ENCODE data around the gene ARF4.
"Not testable (repeated sequence)": the region's sequence is repeated elsewhere in the genome, so short reads cannot be mapped to it uniquely, and the experiment has no call there.

ARF4 gene

DNA sequence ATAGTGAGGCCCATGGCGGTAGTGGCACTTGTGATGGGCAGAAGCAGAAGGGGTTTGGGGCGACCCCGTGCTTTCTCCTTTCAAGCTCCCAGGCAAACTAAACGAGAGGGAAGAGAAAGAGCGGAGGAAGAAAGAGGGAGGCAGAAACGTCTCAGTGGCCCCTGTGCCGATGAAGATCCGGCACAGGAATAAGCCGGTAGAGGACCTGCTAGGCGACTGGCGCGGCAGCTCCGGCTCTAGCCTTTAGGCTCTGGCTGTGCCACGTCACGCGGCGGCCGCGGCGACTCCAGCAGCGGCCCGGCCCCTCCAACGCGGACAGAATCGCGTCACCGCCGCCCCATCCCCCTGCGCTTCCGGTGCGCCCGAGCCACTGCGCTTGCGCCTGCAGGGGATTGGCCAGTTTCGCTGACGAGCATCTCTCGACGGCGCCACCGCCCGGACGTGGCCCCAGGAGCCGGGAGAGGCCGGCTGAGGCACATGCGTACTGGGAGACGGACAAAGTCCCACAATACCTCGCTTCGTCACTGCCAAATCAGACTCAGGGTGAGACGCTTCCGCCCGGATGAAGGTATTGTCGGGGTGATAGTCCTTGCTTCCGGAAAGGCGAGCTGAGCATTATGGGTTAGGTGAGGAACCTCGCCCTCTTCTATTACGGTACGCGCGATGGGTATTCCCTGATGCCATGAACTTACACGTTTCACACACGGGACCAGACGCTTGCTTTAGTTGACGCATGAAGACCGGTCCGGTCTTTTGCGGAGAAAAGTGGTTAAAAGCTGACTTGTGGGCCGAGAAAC lies at the start of gene ARF4:
TSS of gene ARF4 (minus strand) at position 218 of the 797 bp plus-strand sequence. CDS start at position 14, 204 bp downstream.
- DNase-seq = peak; percentile 96

DNA sequence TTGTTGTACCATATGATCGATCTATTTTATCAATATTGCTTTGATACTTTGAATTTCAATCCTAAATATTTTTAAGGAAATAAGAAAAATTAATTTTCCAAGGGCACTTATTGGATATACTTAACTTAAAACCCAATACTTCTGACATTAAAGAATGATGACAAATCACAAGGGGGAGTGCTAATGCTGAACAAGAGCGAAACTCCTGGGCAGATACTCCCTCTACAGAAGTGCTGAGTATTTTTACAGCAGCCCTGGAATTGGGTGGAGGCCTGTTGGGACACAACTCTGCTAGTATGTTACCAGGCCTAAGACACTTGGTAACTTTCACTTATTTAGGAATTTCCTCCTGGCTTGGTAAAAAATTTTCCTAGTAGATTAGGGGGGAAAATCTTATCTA lies 49.6 kb upstream of the ARF4 start:
- no peak for DNase-seq

DNA sequence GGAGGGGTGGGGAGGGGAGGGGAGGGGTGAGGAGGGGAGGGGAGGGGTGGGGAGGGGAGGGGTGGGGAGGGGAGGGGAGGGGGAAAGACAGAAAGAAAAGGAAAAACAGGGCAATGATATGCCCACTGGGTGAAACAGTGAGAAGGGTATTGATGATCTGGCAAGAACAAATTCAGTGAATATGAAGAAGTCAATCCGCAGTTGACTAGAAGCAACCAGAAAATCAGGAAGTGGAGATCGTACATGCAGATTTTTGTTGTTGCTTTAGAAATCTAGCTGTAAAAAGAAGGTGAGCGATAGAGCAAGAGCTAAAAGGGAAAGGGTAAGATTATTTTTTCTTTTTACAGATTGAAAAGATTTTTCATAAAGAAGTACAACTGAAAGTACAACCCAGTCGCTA lies 47.6 kb upstream of the ARF4 start:
- no peak for DNase-seq

DNA sequence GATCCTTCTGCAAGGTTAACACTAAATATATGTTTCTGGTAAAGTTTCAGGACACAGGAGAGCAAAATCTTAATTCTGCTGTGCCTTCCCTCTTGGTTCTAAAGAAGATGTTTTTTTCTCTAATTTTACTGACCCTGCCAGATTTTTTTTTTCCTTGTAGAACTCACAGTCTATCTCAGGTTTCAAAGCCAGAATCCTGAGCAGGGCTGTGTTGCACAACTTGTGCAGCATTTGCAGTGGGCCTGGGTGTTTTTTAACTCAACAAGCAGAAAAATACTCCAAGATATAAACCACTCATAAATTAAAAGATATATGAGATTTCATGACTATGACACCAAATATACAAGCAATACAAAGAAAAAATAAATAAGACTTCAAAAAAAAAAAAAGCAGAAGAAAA lies 40.2 kb upstream of the ARF4 start:
- DNase-seq = no peak

DNA sequence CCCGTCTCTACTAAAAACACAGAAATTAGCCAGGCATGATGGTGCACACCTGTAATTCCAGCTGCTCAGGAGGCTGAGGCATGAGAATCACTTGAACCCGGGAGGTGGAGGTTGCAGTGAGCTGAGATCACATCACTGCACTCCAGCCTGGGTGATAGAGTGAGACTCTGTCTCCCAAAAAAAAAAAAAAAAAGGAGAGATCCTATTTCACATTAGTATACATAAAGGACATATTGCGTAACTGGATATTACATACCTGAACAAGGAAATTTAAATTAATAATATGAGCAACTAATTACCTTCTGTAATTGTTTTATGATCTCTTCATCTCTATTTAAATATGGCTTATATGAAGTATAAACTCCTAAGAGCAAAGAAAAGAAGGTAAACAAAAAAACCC lies 37.1 kb upstream of the ARF4 start:
- DNase-seq = not testable (repeated sequence)

DNA sequence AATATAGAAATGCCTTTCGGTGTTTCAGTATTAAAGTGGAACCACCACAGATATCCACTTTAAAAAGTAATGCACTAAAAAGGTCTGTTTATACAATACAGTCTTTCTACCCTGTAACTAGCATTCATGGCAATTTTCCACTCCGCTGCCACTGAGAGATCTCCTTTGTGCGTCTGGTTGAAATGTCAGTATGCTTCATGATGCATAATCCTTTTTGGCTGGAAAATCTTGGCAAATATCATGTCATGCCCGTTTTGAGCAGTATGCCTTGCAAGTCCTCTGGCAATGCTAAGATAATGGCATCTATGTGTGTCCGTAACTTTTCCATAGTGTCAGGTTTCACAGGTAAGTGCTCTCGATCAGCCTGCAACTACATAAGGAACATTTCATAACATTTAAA lies 30.8 kb upstream of the ARF4 start:
- DNase-seq = no peak

DNA sequence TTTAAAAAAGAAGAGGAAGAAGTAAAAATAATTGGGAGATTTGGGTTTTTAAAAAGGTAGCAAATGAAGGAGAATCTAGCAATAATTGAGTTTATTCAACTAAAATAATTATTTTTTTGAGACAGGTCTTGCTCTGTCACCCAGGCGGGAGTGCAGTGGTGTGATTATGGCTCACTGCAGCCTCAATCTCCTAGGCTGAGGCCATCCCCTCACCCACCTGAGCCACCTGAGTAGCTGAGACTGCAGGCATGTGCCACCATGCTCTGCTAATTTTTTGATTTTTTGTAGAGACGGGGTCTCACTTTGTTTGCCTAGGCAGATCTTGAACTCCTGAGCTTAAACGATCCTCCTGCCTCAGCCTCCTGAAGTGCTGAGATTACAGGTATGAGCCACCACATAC lies 27.7 kb upstream of the ARF4 start:
- DNase-seq = no peak

DNA sequence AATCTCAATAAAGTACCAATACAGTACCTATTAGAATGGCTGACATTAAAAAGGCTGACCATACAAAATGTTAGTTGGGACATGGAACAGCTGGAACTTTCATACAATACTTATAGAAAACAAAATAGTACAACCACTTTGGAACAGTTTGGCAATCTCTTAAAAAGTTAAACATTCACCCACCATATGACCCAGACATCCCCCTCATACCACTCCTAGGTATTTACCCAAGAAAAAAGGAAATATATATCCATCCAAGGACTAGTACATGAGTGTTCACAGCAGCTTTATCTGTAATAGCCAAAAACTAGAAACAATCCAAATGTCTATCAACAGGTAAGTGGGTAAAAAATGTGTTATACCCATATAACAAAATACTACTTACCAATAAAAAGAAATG lies 25.2 kb upstream of the ARF4 start:
- DNase-seq = no peak

DNA sequence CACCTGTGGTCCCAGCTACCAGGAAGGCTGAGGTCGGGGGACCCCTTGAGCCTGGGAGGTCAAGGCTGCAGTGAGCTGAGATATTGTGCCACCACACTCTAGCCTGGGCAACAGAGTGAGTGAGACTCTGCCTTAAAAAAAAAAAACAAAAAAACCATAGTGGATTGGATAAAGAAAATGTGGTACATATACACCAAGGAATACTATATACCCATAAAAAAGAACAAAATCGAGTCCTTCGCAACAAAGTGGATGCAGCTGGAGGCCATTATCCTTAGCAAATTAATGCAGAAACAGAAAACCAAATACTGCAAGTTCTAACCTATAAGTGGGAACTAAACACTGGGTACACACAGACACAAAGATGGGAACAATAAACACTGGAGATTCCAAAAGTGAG lies 20.6 kb upstream of the ARF4 start:
- DNase-seq = no peak

DNA sequence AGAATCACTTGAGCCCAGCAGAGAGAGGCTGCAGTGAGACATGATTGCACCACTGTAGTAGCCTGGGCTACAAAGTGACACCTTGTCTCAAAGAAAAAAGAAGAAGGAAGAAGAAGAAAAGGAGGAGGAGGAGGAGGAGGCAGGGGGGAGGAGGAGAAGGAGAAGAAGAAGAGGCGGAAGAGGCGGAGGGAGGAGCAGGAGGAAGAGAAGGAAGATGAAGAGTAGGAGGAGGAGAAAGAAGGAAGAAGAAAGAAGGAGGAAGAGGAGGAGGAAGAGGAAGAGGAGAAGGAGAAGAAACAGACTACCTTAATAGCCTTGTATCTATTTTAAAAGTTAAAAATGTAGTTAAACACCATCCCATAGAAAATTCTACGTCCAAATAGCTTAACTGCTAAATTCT lies 19.1 kb upstream of the ARF4 start:
- no peak for DNase-seq

DNA sequence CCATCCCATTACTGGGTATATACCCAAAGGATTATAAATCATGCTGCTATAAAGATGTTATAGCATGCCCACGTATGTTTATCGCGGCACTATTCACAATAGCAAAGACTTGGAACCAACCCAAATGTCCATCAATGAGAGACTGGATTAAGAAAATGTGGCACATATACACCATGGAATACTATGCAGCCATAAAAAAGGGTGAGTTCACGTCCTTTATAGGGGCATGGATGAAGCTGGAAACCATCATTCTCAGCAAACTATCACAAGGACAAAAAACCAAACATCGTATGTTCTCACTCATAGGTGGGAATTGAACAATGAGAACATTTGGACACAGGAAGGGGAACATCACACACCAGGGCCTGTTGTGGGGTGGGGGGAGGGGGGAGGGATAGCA lies 14.7 kb upstream of the ARF4 start:
- not testable (repeated sequence) for DNase-seq

DNA sequence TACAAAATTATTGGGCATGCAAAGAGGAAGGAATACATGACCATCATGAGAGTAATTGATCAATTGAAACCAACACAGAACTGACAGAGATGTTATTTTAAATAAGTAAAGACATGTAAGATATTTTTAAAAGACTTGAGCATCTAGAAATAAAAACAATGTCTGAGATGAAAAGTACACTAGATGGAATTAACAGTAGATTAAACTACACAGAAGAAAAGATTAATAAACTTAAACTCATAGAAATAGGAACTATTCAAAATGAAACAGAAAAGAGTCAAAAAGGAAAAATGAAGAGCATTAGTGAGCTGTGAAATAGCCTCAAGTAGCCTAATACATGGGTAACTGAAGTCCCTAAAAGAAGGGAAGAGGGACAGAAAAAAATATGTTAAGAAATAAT lies 8.5 kb upstream of the ARF4 start:
- DNase-seq = no peak

DNA sequence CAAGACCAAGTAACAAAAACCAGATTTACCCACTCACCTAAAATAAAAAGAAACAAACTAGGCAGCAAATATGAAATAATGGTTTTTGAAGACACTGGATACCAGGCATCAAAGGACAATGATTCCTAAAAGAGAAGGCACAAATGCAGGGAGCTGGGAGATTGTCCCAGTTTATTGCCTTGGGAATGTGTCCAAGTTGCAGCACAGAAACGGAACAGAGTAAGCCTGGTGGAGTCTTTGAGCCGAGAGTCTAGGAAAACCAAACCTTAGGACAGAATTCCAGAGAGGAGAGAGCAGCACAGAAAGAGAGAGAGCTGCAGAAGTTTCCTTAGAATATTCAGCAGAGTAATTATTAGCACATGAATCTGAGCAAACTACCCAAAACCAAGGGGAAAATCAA lies 7.8 kb upstream of the ARF4 start:
- DNase-seq = no peak

DNA sequence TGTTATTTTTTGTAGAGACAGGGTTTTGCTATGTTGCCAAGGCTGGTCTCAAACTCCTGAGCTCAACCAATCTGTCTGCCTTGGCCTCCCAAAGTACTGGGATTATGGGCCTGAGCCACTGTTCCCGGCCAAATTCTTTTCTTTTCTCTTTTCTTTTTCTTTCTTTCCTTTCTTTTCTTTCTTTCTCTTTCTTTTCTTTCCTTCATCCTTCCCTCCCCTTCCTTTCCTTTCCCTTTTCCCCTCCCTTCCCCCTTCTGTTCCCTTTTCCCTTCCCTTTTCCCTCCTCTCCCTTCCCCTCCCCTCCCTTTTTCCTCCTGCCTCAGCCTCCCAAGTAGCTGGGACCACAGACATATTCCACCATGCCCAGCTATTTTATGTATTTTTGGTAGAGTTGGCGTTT lies 3.1 kb upstream of the ARF4 start:
- no peak for DNase-seq

DNA sequence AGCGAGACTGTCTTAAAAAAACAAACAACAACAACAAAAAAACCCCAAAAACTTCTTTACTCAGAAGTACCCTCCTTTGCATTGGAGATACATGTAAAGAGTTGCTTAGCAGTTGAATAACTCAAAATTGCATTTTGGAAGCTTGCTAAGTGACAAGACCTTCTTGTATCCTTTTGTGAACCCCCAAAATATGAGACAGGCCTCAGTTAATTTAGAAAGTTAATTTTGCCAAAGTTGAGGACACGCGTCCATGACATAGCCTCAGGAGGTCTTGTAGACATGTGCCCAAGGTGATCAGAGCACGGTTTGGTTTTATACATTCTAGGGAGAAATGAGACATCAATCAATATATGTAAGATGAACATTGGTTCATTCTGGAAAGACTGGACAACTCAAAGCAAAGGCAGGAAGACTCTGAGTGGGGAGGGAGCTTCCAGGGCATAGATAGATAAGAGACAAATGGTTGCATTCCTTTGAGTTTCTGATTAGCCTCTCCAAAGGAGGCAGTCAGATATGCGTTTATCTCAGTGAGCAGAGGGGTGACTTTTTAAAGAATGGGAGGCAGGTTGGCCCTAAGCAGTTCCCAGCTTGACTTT lies 1.7 kb upstream of the ARF4 start:
- no peak for DNase-seq

DNA sequence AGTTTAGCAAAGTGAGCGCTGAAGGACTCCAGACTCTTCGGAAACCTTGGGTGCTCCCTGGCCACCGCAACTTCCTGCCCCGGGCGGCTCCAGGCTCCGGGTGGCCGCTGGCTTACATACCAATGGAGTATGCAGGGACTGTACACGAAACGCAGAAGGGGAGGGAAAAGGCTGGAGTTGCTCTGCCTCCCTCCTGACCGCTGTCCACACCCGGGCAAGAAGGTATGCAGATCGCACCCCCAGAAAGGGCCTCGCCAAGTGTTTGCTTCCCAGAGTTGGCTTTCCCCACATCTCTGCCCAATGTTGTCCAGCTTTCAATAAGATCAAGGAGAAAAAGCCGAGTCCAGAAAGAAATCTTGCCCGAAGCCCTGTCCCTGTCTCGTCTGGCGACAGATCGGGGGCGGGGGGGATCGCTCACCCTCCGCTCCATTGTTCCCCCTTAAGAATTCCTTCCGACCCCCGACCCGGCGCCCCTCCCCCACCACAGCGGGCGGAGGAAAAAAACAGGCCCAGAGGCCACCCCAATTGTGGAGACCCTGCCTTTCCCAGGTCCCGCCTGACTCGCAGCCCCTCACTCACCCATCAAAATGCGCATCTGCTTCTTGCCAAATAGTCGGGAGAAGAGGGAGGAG lies 533 bp downstream of the ARF4 start:
- peak; percentile 6 for DNase-seq

DNA sequence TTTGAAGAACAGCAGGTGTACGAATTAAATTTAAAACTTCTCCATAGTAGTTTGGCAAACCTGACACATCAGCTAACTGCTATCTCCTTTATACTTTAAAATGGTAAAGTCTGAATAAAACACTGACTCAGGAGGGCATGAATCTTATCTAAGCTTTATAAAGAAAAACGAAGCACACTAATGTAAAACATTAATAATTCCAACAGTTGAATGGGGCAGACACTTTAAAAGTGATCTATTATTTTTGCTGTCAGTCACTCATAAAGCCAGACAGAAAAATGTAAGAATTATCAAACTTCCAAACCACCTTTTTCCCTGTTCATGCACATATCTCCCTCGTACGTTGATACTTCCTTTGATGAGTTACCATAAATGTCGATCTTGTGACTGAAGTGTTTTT lies 2.6 kb downstream of the ARF4 start:
- no peak for DNase-seq

DNA sequence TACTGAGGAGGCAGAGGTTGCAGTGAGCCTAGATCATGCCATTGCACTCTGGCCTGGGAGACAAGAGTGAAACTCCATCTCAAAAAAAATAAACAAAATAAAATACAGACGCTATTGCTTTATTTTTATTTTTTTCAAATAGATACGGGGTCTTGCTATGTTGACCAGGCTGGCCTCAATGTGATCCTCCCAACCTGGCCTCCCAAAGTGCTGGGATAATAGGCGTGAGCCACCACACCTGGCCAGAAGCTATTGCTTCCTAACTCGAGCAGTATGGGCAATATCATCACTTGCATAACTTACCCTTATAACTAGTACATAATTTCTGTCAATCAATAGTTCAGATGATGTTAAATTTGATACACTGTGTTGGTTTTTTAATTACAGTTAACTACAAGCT lies 3.0 kb downstream of the ARF4 start:
- DNase-seq = no peak

DNA sequence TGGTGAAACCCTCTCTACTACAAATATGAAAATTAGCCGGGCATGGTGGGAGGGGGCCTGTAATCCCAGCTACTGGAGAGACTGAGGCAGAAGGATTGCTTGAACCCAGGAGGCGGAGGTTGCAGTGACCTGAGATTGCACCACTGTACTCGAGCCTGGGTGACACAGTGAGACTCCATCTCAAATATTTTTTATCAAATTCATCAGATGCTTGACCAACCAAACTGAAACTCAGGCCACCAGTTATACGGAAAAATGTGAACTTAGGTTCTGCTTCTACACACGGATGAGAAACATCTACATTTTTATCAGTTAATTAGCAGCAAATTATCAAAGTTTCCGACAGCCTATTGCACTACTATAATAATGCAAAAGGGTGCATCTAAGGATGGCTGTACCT lies 4.8 kb downstream of the ARF4 start:
- no peak for DNase-seq

DNA sequence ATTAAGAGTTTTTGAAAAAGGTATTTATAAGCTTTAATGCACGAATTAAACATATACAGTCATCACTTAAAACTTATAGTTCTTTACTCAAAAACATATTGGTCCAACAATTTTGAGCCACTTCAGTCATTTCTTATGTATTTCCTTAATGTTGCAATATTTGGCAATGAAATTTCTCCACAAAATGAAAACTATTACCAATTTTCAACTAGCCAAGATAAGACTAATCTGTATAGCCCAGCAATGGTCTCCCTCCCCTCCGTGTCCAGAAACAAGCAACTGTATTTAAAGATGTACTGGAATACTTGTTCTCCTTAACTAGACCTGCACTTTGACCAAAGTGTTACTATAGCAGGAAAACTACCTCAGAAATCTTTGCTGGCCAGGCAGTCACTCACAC lies 9.2 kb downstream of the ARF4 start:
- no peak for DNase-seq

DNA sequence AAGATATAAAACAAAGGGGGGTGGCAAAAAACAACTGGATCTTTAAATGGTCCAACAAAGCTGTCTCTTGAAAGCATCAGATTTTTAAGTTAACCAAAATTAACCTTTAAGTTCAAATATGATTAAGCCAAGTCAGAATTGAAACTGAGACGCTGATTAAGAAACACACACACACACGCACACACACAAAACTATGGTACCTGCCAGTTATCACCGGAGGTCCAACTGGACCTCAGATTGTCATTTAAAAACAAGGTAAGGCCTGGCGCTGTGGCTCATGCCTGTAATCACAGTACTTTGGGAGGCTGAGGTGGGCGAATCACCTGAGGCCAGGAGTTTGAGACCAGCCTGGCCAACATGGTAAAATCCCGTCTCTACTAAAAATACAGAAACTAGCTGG lies 10.4 kb downstream of the ARF4 start:
- DNase-seq = no peak

DNA sequence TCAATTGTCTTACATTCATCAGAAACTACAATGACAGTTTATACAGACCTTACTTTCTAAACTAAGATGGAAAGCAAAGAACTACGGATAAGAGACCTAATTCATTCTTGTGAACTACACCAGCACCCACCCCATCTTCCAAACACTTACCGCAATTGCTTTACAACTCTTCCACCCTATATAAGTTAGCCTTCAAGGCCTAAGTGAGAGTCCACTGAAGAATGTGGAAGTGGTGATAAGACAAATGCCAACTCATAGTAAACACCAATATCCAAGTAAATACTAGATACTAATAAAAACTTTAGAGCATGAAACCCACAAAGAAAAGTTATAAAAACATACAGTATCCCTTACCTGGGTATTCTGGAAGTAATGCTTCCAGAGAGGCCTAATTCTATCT lies 13.6 kb downstream of the ARF4 start:
- DNase-seq = no peak

DNA sequence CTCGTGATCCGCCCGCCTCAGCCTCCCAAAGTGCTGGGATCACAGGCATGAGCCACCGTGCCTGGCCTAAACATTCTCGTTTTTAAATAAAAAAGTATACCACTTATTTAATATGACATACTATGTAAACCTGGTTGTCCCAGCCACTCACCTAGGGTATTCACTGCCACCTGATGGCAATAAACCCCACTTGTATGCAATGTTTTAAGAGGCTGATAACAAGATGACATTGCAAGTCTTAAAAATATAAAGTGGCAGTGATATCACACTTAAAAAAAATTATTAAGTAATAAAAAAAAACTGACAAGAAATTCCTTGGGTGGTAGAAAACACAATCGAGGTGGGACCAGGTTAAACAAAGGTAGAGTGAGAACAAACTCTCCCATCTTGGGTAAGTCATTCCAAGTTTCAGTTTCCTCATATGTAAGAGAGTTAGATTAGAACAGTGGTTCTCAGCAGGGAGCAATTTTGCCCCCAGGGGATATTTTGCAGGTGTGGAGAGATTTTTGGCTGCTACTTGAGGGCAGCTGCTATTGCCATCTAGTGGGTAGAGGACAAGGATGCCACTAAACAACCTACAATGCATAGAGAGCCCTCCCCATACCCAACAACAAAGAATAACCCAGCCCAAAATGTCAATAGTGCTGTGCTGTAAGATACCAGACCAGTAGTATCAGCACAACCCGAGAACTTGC lies 14.5 kb downstream of the ARF4 start:
- DNase-seq = no peak

DNA sequence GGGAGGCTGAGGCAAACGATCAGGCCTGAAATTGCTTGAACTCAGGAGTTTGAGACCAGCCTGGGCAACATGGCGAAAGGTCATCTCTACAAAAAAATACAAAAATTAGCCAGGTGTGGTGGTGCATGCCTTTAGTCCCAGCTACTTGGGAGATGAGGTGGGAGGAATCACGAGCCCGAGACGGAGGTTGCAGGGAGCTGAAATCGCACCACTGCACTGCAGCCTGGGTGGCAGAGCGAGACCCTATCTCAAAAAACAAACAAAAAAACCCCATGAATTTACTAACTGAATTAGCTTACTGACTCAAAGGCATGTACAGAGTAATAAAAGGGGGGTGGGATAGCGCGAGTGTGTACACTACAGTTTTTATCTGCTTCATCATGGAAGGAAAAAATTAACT lies 19.3 kb downstream of the ARF4 start:
- DNase-seq = no peak

Data from NCI-H1092 treated with DMSO at 0.1 percent for 48 hours (cell line).